CD4-positive, CD25-positive, alpha-beta regulatory T cell (primary cell): ENCODE results near the gene NOL12. TPM values are rescaled to one million over a fixed set of nuclear protein-coding genes. Genes with fewer than 3 reads are reported as not detected.

Experiments
- ATAC-seq, 2 donors: fragments of 150-1000 bp; cut with Tn5 transposase; one replicate each; pipeline ENCODE4 v1.10.0; 2021; ENCODE audit warnings: low read depth in 2 of 2, moderate number of reproducible peaks in 2 of 2, moderate library complexity in 1 of 2
- DNase-seq, 3 donors: peaks; one replicate each; pipeline versions ENCODE4 v3.0.0 to v3.0.0-alpha.2; 2012 to 2022; ENCODE audit warnings: mixed read lengths in 1 of 3
- H3K27ac ChIP-seq: one replicate; pipeline ENCODE4 v1.7.0; 2013; ENCODE audit warnings: mild to moderate bottlenecking, low read length; ENCODE audit not compliant: insufficient read depth, poor library complexity, severe bottlenecking
- H3K27me3 ChIP-seq: one replicate; pipeline ENCODE4 v1.7.0; 2013; ENCODE audit warnings: low read length; ENCODE audit not compliant: control insufficient read depth, insufficient read depth
- H3K36me3 ChIP-seq: one replicate; pipeline ENCODE4 v1.7.0; 2013; ENCODE audit warnings: mild to moderate bottlenecking, low read length, moderate library complexity; ENCODE audit not compliant: control insufficient read depth, insufficient read depth
- H3K4me1 ChIP-seq: 2 replicates; pipeline ENCODE4 v1.7.0; 2013; ENCODE audit warnings: mild to moderate bottlenecking, low read length; ENCODE audit not compliant: insufficient read depth, control insufficient read depth, poor library complexity, severe bottlenecking
- H3K4me3 ChIP-seq: one replicate; pipeline ENCODE4 v1.7.0; 2013; ENCODE audit warnings: low read depth, mild to moderate bottlenecking, low read length, moderate library complexity
- H3K9me3 ChIP-seq, 2 experiments: 1 replicate in 1 of 2; 2 replicates in 1 of 2; pipeline ENCODE4 v1.7.0; 2013; ENCODE audit warnings: low read length in 2 of 2, mild to moderate bottlenecking in 1 of 2, moderate library complexity in 1 of 2; ENCODE audit not compliant: control insufficient read depth in 2 of 2
- H3K27ac Mint-ChIP-seq, 3 donors: one replicate each; pipeline ENCODE4 v1.8.0; 2020 to 2022; ENCODE audit warnings: mild to moderate bottlenecking in 3 of 3, mixed read lengths in 3 of 3, moderate library complexity in 2 of 3
- H3K27me3 Mint-ChIP-seq: one replicate; pipeline ENCODE4 v1.8.0; 2022; ENCODE audit warnings: mild to moderate bottlenecking, mixed read lengths
- H3K36me3 Mint-ChIP-seq: one replicate; pipeline ENCODE4 v1.8.0; 2020; ENCODE audit warnings: mixed read lengths
- H3K4me1 Mint-ChIP-seq, 4 donors: one replicate each; pipeline ENCODE4 v1.8.0; 2020 to 2022; ENCODE audit warnings: mixed read lengths in 4 of 4, mild to moderate bottlenecking in 1 of 4
- H3K4me3 Mint-ChIP-seq, 4 donors: one replicate each; pipeline ENCODE4 v1.8.0; 2020 to 2022; ENCODE audit warnings: mild to moderate bottlenecking in 4 of 4, mixed read lengths in 4 of 4, moderate library complexity in 3 of 4
- H3K9me3 Mint-ChIP-seq, 7 donors: one replicate each; pipeline ENCODE4 v1.8.0; 2020 to 2022; ENCODE audit warnings: mixed read lengths in 7 of 7, mild to moderate bottlenecking in 3 of 7, moderate library complexity in 2 of 7
- polyA plus RNA-seq, 4 donors: library from polyadenylated mRNA; unstranded; fragments of 300-500 nt; fragmentation: Illumina TruSeq; gene quantifications; one replicate each; pipeline ENCODE4 v1.2.3, GENCODE V29; 2021
- total RNA-seq: library from RNA; stranded (reverse); gene quantifications from one replicate; pipeline ENCODE4 v1.2.3, GENCODE V29; 2022

Gene NOL12
- total and polyA plus RNA-seq, 5 donors from 2014 or later: 33.7 to 46.9 (median 38.2) TPM

GRCh38 chr22:37739611-37740049 is 53.5 kb downstream of the NOL12 start:
- Mint-ChIP-seq H3K27me3 (peaks cover 4% of the 10 kb centered on the region), H3K4me1 (peaks cover 0 to 9% (median 4%) of the 10 kb centered on the region in 4 donors), H3K36me3 (peaks cover 5% of the 10 kb centered on the region), H3K4me3 (no peak overlapping the region), H3K27ac (no peak overlapping the region), H3K9me3 (no peaks in the 10 kb centered on the region)
- ATAC-seq (peak in 1 of 2 donors; percentile 18), DNase-seq (no peak)
- H3K9me3 ChIP-seq: no peaks in the 10 kb centered on the region
- H3K4me1 ChIP-seq: no peaks in the 10 kb centered on the region
- H3K4me3 ChIP-seq: no peak overlapping the region
- no peaks in the 10 kb centered on the region for H3K27me3 ChIP-seq
- no peaks in the 10 kb centered on the region for H3K36me3 ChIP-seq
- no peak overlapping the region for H3K27ac ChIP-seq

- no peak for ATAC-seq
- H3K27me3 ChIP-seq: no peaks in the 10 kb centered on the region
- peaks cover 7% of the 10 kb centered on the region for H3K4me1 ChIP-seq
- Mint-ChIP-seq H3K27me3 (peaks cover 4% of the 10 kb centered on the region), H3K4me1 (peaks cover 0 to 14% (median 10%) of the 10 kb centered on the region in 4 donors), H3K9me3 (no peaks in the 10 kb centered on the region), H3K27ac (no peak overlapping the region), H3K4me3 (peak overlapping the region in 1 of 4 donors; percentile 32), H3K36me3 (peaks cover 5% of the 10 kb centered on the region)
- H3K36me3 ChIP-seq: no peaks in the 10 kb centered on the region
- no peaks in the 10 kb centered on the region for H3K9me3 ChIP-seq
- H3K27ac ChIP-seq: no peak overlapping the region
- DNase-seq: no peak
- no peak overlapping the region for H3K4me3 ChIP-seq
These were observed 54.5 kb downstream of the NOL12 start for GRCh38 chr22:37740455-37741311.

GRCh38 chr22:37741312-37741795 is 55.2 kb downstream of the NOL12 start:
- H3K4me1 Mint-ChIP-seq: peaks cover 0 to 14% (median 10%) of the 10 kb centered on the region in 4 donors
- H3K9me3 Mint-ChIP-seq: no peaks in the 10 kb centered on the region
- H3K4me1 ChIP-seq: peaks cover 7% of the 10 kb centered on the region

GRCh38 chr22:37742376-37743171 is 56.4 kb downstream of the NOL12 start:
- Histone ChIP-seq H3K36me3 (no peaks in the 10 kb centered on the region), H3K9me3 (no peaks in the 10 kb centered on the region), H3K4me3 (no peak overlapping the region), H3K4me1 (peaks cover 19% of the 10 kb centered on the region), H3K27ac (no peak overlapping the region), H3K27me3 (no peaks in the 10 kb centered on the region)
- Mint-ChIP-seq H3K27ac (no peak overlapping the region), H3K4me1 (peaks cover 0 to 16% (median 12%) of the 10 kb centered on the region in 4 donors), H3K36me3 (peaks cover 5% of the 10 kb centered on the region), H3K9me3 (no peaks in the 10 kb centered on the region), H3K4me3 (peak overlapping the region in 2 of 4 donors; percentile 59 to 90), H3K27me3 (no peaks in the 10 kb centered on the region)
- DNase-seq: no peak
- no peak for ATAC-seq

More at GRCh38 chr22:37741312-37741795, 55.2 kb downstream of the NOL12 start:
- ATAC-seq (no peak), DNase-seq (no peak)
- no peak overlapping the region for H3K27ac Mint-ChIP-seq
- no peaks in the 10 kb centered on the region for H3K9me3 ChIP-seq
- peaks cover 4% of the 10 kb centered on the region for H3K27me3 Mint-ChIP-seq
- no peaks in the 10 kb centered on the region for H3K36me3 ChIP-seq
- H3K27me3 ChIP-seq: no peaks in the 10 kb centered on the region
- H3K4me3 Mint-ChIP-seq: no peak overlapping the region
- H3K4me3 ChIP-seq: no peak overlapping the region
- H3K27ac ChIP-seq: no peak overlapping the region
- peaks cover 5% of the 10 kb centered on the region for H3K36me3 Mint-ChIP-seq

Other genes with a start within 250 kb of the NOL12 start
- 148 TPM for gene MFNG, start 200.0 kb upstream of the NOL12 start, total RNA-seq
- 100 to 1,000 TPM; 323 to 340 (median 327) TPM for gene MFNG, start 200.0 kb upstream of the NOL12 start, polyA plus RNA-seq
- gene CARD10, start 166.9 kb upstream of the NOL12 start, total RNA-seq: not detected
- not detected for gene CARD10, start 166.9 kb upstream of the NOL12 start, polyA plus RNA-seq
- gene CDC42EP1, start 125.9 kb upstream of the NOL12 start, total RNA-seq: not detected
- gene CDC42EP1, start 125.9 kb upstream of the NOL12 start, polyA plus RNA-seq: not detected
- not detected for gene LGALS2, start 106.3 kb upstream of the NOL12 start, total RNA-seq
- gene LGALS2, start 106.3 kb upstream of the NOL12 start, polyA plus RNA-seq: under 1 TPM in 2 of 4 donors, not detected in 2; 0.41 to 0.49 TPM
- 69.7 TPM for gene GGA1, start 77.5 kb upstream of the NOL12 start, total RNA-seq
- gene GGA1, start 77.5 kb upstream of the NOL12 start, polyA plus RNA-seq: 10 to 100 TPM; 14.0 to 19.8 (median 16.8) TPM
- 126 TPM for gene SH3BP1, start 46.7 kb upstream of the NOL12 start, total RNA-seq
- 10 to 100 TPM; 10.1 to 17.8 (median 16.2) TPM for gene SH3BP1, start 46.7 kb upstream of the NOL12 start, polyA plus RNA-seq
- 2.0 TPM for gene PDXP, start 27.6 kb upstream of the NOL12 start, total RNA-seq
- 1 to 10 TPM; 1.1 to 5.8 (median 3.4) TPM for gene PDXP, start 27.6 kb upstream of the NOL12 start, polyA plus RNA-seq
- 209 TPM for gene LGALS1, start 10.7 kb upstream of the NOL12 start, total RNA-seq
- gene LGALS1, start 10.7 kb upstream of the NOL12 start, polyA plus RNA-seq: 100 to 1,000 TPM; 321 to 829 (median 545) TPM
- 24.8 TPM for gene TRIOBP, start 10.7 kb downstream of the NOL12 start, total RNA-seq
- 10 to 100 TPM; 10.9 to 19.2 (median 13.1) TPM for gene TRIOBP, start 10.7 kb downstream of the NOL12 start, polyA plus RNA-seq
- 0.72 TPM for gene GCAT, start 121.6 kb downstream of the NOL12 start, total RNA-seq
- 1 to 10 TPM in 3 of 4 donors, under 1 TPM in 1; 0.45 to 2.0 (median 1.4) TPM for gene GCAT, start 121.6 kb downstream of the NOL12 start, polyA plus RNA-seq
- gene GALR3, start 137.0 kb downstream of the NOL12 start, total RNA-seq: not detected
- not detected for gene GALR3, start 137.0 kb downstream of the NOL12 start, polyA plus RNA-seq
- 18.8 TPM for gene ANKRD54, start 158.0 kb downstream of the NOL12 start, total RNA-seq
- gene ANKRD54, start 158.0 kb downstream of the NOL12 start, polyA plus RNA-seq: 10 to 100 TPM; 15.4 to 21.4 (median 19.8) TPM
- gene EIF3L, start 163.1 kb downstream of the NOL12 start, total RNA-seq: 390 TPM
- gene EIF3L, start 163.1 kb downstream of the NOL12 start, polyA plus RNA-seq: 100 to 1,000 TPM; 267 to 354 (median 308) TPM
- 25.2 TPM for gene MICALL1, start 220.0 kb downstream of the NOL12 start, total RNA-seq
- gene MICALL1, start 220.0 kb downstream of the NOL12 start, polyA plus RNA-seq: 1 to 10 TPM; 1.1 to 2.4 (median 1.7) TPM